ENCODE measurements around the gene DYNLRB1.

Gene DYNLRB1

GRCh38 chr20:34574426-34574825 lies 58.2 kb downstream of the DYNLRB1 start:
- Histone ChIP-seq H3K27me3 (ENCODE audit: insufficient read depth, low read length) (no peaks in the 10 kb centered on the region), H3K9me3 (ENCODE audit: low read length) (no peaks in the 10 kb centered on the region), H2AFZ (ENCODE audit: low read depth, low read length) (no peak overlapping the region), H3K4me1 (ENCODE audit: insufficient read depth, low read length) (no peaks in the 10 kb centered on the region), H3K4me3 (ENCODE audit: low read length) (no peak overlapping the region), H3K36me3 (ENCODE audit: insufficient read depth, low read length) (peaks cover 33% of the 10 kb centered on the region)

- no peak overlapping the region for H3K4me3 ChIP-seq (ENCODE audit: low read length)
Measured at GRCh38 chr20:34574861-34575260, 58.6 kb downstream of the DYNLRB1 start.

GRCh38 chr20:34575271-34575670 lies 59.0 kb downstream of the DYNLRB1 start:
- Histone ChIP-seq H3K4me3 (ENCODE audit: low read length) (no peak overlapping the region), H2AFZ (ENCODE audit: low read depth, low read length) (no peak overlapping the region), H3K27me3 (ENCODE audit: insufficient read depth, low read length) (no peaks in the 10 kb centered on the region), H3K36me3 (ENCODE audit: insufficient read depth, low read length) (peaks cover 40% of the 10 kb centered on the region), H3K4me1 (ENCODE audit: insufficient read depth, low read length) (no peaks in the 10 kb centered on the region), H3K9me3 (ENCODE audit: low read length) (no peaks in the 10 kb centered on the region)

More at GRCh38 chr20:34574861-34575260, 58.6 kb downstream of the DYNLRB1 start:
- Histone ChIP-seq H3K4me1 (ENCODE audit: insufficient read depth, low read length) (no peaks in the 10 kb centered on the region), H3K9me3 (ENCODE audit: low read length) (no peaks in the 10 kb centered on the region), H3K36me3 (ENCODE audit: insufficient read depth, low read length) (peaks cover 36% of the 10 kb centered on the region), H3K27me3 (ENCODE audit: insufficient read depth, low read length) (no peaks in the 10 kb centered on the region), H2AFZ (ENCODE audit: low read depth, low read length) (no peak overlapping the region)

- H3K9me3 ChIP-seq (ENCODE audit: low read length): no peaks in the 10 kb centered on the region
Measured at GRCh38 chr20:34575756-34576155, 59.5 kb downstream of the DYNLRB1 start.

GRCh38 chr20:34577061-34577460 lies 60.8 kb downstream of the DYNLRB1 start:
- H3K36me3 ChIP-seq (ENCODE audit: insufficient read depth, low read length): peaks cover 51% of the 10 kb centered on the region
- no peak overlapping the region for H3K4me3 ChIP-seq (ENCODE audit: low read length)
- H3K9me3 ChIP-seq (ENCODE audit: low read length): no peaks in the 10 kb centered on the region
- H3K27me3 ChIP-seq (ENCODE audit: insufficient read depth, low read length): no peaks in the 10 kb centered on the region
- no peak overlapping the region for H2AFZ ChIP-seq (ENCODE audit: low read depth, low read length)
- H3K4me1 ChIP-seq (ENCODE audit: insufficient read depth, low read length): no peaks in the 10 kb centered on the region

More at GRCh38 chr20:34575756-34576155, 59.5 kb downstream of the DYNLRB1 start:
- Histone ChIP-seq H3K4me3 (ENCODE audit: low read length) (no peak overlapping the region), H3K36me3 (ENCODE audit: insufficient read depth, low read length) (peaks cover 45% of the 10 kb centered on the region), H2AFZ (ENCODE audit: low read depth, low read length) (no peak overlapping the region), H3K4me1 (ENCODE audit: insufficient read depth, low read length) (no peaks in the 10 kb centered on the region), H3K27me3 (ENCODE audit: insufficient read depth, low read length) (no peaks in the 10 kb centered on the region)

GRCh38 chr20:34578025-34578424 lies 61.8 kb downstream of the DYNLRB1 start:
- H3K9me3 ChIP-seq (ENCODE audit: low read length): no peaks in the 10 kb centered on the region
- no peaks in the 10 kb centered on the region for H3K4me1 ChIP-seq (ENCODE audit: insufficient read depth, low read length)
- H2AFZ ChIP-seq (ENCODE audit: low read depth, low read length): no peak overlapping the region
- H3K4me3 ChIP-seq (ENCODE audit: low read length): no peak overlapping the region
- H3K36me3 ChIP-seq (ENCODE audit: insufficient read depth, low read length): peaks cover 53% of the 10 kb centered on the region
- no peaks in the 10 kb centered on the region for H3K27me3 ChIP-seq (ENCODE audit: insufficient read depth, low read length)

GRCh38 chr20:34578521-34578920 lies 62.3 kb downstream of the DYNLRB1 start:
- Histone ChIP-seq H3K36me3 (ENCODE audit: insufficient read depth, low read length) (peaks cover 54% of the 10 kb centered on the region), H2AFZ (ENCODE audit: low read depth, low read length) (no peak overlapping the region), H3K9me3 (ENCODE audit: low read length) (no peaks in the 10 kb centered on the region), H3K27me3 (ENCODE audit: insufficient read depth, low read length) (no peaks in the 10 kb centered on the region), H3K4me1 (ENCODE audit: insufficient read depth, low read length) (no peaks in the 10 kb centered on the region), H3K4me3 (ENCODE audit: low read length) (no peak overlapping the region)

GRCh38 chr20:34579191-34579978 lies 63.2 kb downstream of the DYNLRB1 start:
- H3K9me3 ChIP-seq (ENCODE audit: low read length): no peaks in the 10 kb centered on the region
- no peak overlapping the region for H3K4me3 ChIP-seq (ENCODE audit: low read length)
- no peaks in the 10 kb centered on the region for H3K27me3 ChIP-seq (ENCODE audit: insufficient read depth, low read length)
- no peaks in the 10 kb centered on the region for H3K4me1 ChIP-seq (ENCODE audit: insufficient read depth, low read length)
- no peak overlapping the region for H2AFZ ChIP-seq (ENCODE audit: low read depth, low read length)
- H3K36me3 ChIP-seq (ENCODE audit: insufficient read depth, low read length): peaks cover 59% of the 10 kb centered on the region

- Histone ChIP-seq H3K9me3 (ENCODE audit: low read length) (no peaks in the 10 kb centered on the region), H3K4me1 (ENCODE audit: insufficient read depth, low read length) (no peaks in the 10 kb centered on the region), H3K4me3 (ENCODE audit: low read length) (no peak overlapping the region), H3K27me3 (ENCODE audit: insufficient read depth, low read length) (no peaks in the 10 kb centered on the region), H3K36me3 (ENCODE audit: insufficient read depth, low read length) (peaks cover 55% of the 10 kb centered on the region), H2AFZ (ENCODE audit: low read depth, low read length) (no peak overlapping the region)
Measured at GRCh38 chr20:34579979-34580940, 64.0 kb downstream of the DYNLRB1 start.

GRCh38 chr20:34581341-34582184 lies 65.3 kb downstream of the DYNLRB1 start:
- H3K36me3 ChIP-seq (ENCODE audit: insufficient read depth, low read length): peaks cover 60% of the 10 kb centered on the region
- no peak overlapping the region for H3K4me3 ChIP-seq (ENCODE audit: low read length)
- H3K4me1 ChIP-seq (ENCODE audit: insufficient read depth, low read length): no peaks in the 10 kb centered on the region
- H3K27me3 ChIP-seq (ENCODE audit: insufficient read depth, low read length): no peaks in the 10 kb centered on the region
- no peaks in the 10 kb centered on the region for H3K9me3 ChIP-seq (ENCODE audit: low read length)
- no peak overlapping the region for H2AFZ ChIP-seq (ENCODE audit: low read depth, low read length)

- no peak overlapping the region for H3K4me3 ChIP-seq (ENCODE audit: low read length)
- H3K36me3 ChIP-seq (ENCODE audit: insufficient read depth, low read length): peaks cover 62% of the 10 kb centered on the region
- H2AFZ ChIP-seq (ENCODE audit: low read depth, low read length): no peak overlapping the region
- H3K4me1 ChIP-seq (ENCODE audit: insufficient read depth, low read length): no peaks in the 10 kb centered on the region
- H3K9me3 ChIP-seq (ENCODE audit: low read length): no peaks in the 10 kb centered on the region
- no peaks in the 10 kb centered on the region for H3K27me3 ChIP-seq (ENCODE audit: insufficient read depth, low read length)
Measured at GRCh38 chr20:34582221-34582620, 66.0 kb downstream of the DYNLRB1 start.

GRCh38 chr20:34582911-34583310 lies 66.7 kb downstream of the DYNLRB1 start:
- no peak overlapping the region for H3K4me3 ChIP-seq (ENCODE audit: low read length)
- no peaks in the 10 kb centered on the region for H3K27me3 ChIP-seq (ENCODE audit: insufficient read depth, low read length)
- H3K9me3 ChIP-seq (ENCODE audit: low read length): no peaks in the 10 kb centered on the region
- peaks cover 65% of the 10 kb centered on the region for H3K36me3 ChIP-seq (ENCODE audit: insufficient read depth, low read length)
- no peak overlapping the region for H2AFZ ChIP-seq (ENCODE audit: low read depth, low read length)
- H3K4me1 ChIP-seq (ENCODE audit: insufficient read depth, low read length): no peaks in the 10 kb centered on the region
